Thyroid gland (tissue), 4 donors: ENCODE data around the gene NR1I2. TPM values are rescaled to one million over a fixed set of nuclear protein-coding genes. Genes with fewer than 3 reads are reported as not detected.
A peak's percentile ranks its signal among the peaks of the same experiment; 100 is the strongest.

Experiments
- DNase-seq, 2 donors: peaks; one replicate each; pipeline ENCODE4 v3.0.0-alpha.2; 2019
- H3K27ac ChIP-seq, 3 donors: fragments of 200-600 bp; sonication (generic); 1 replicate in 2 of 3; 2 replicates in 1 of 3; pipeline ENCODE4 v1.5.1; 2016 to 2019; ENCODE audit warnings: mild to moderate bottlenecking in 1 of 3, moderate library complexity in 1 of 3
- H3K27me3 ChIP-seq: fragments of 200-600 bp; sonication (generic); one replicate; pipeline ENCODE4 v1.5.1; 2019
- H3K36me3 ChIP-seq, 2 donors: fragments of 200-600 bp; sonication (generic); one replicate each; pipeline ENCODE4 v1.5.1; 2016 to 2019
- H3K4me1 ChIP-seq, 2 donors: fragments of 200-600 bp; sonication (generic); one replicate each; pipeline ENCODE4 v1.5.1; 2017 to 2019
- H3K4me3 ChIP-seq, 3 donors: fragments of 200-600 bp; sonication (generic); replicated peaks in 1 of 3; 1 replicate in 2 of 3; 2 replicates in 1 of 3; pipeline ENCODE4 v1.5.1; 2016; ENCODE audit warnings: mild to moderate bottlenecking in 1 of 3
- H3K9me3 ChIP-seq: fragments of 200-600 bp; sonication (generic); one replicate; pipeline ENCODE4 v1.5.1; 2017
- CTCF ChIP-seq, 6 experiments: fragments of 200-600 bp in 3 of 6; fragments of 450-650 bp in 3 of 6; sonication (generic) in 3 of 6; IDR thresholded peaks; one replicate each; pipeline ENCODE4 v1.5.1; 2016 to 2019; ENCODE audit warnings: antibody characterized with exemption in 6 of 6, mild to moderate bottlenecking in 2 of 6, inconsistent platforms in 1 of 6, moderate library complexity in 1 of 6
- POLR2A ChIP-seq, 2 donors: fragments of 450-650 bp; IDR thresholded peaks; one replicate each; pipeline ENCODE4 v1.6.1; 2017; ENCODE audit warnings: antibody characterized with exemption in 2 of 2, mild to moderate bottlenecking in 2 of 2, moderate library complexity in 1 of 2
- WGBS, 2 donors: methylation state at CpG; one replicate each; pipeline ENCODE4 v1.1.5; 2017; 5-methylcytosine and 5-hydroxymethylcytosine counted together
- intact Hi-C: fragments of 100-400 bp; cut with DNase I; formaldehyde crosslinking; loops from one replicate; pipeline ENCODE4 v1.15.1; 2023
- total RNA-seq, 4 donors: library from RNA; depleted of rRNA; stranded (reverse); fragments of >200 nt; gene quantifications; one replicate each; pipeline ENCODE4 v1.2.3, GENCODE V29; 2016

The NR1I2 gene
- total RNA-seq, 4 donors from 2014 or later = 0.54 to 0.67 TPM; not detected in 2

GRCh38 chr3:119776304-119776703 is 5.6 kb upstream of the NR1I2 start:
- Histone ChIP-seq H3K9me3 (no peaks in the 10 kb centered on the region), H3K27me3 (no peaks in the 10 kb centered on the region), H3K27ac (no peak overlapping the region), H3K4me3 (no peak overlapping the region), H3K4me1 (no peaks in the 10 kb centered on the region), H3K36me3 (no peaks in the 10 kb centered on the region)
- intact Hi-C loops = no loop called here
- DNase-seq = no peak
- WGBS, 2 donors = 52 to 67% methylated on average over 1 of the region's 1 CpG
- TF ChIP-seq CTCF (IDR thresholded peaks at IDR 0.05) = no peak
- TF ChIP-seq POLR2A (IDR thresholded peaks at IDR 0.05) = no peak

- no peak for DNase-seq
- H3K27ac ChIP-seq = no peak overlapping the region
- no peak overlapping the region for H3K4me3 ChIP-seq
- TF ChIP-seq POLR2A (IDR thresholded peaks at IDR 0.05) = no peak
- no peak for TF ChIP-seq CTCF (IDR thresholded peaks at IDR 0.05)
- H3K27me3 ChIP-seq = no peaks in the 10 kb centered on the region
- no peaks in the 10 kb centered on the region for H3K9me3 ChIP-seq
- H3K4me1 ChIP-seq = no peaks in the 10 kb centered on the region
- no peaks in the 10 kb centered on the region for H3K36me3 ChIP-seq
- WGBS, 2 donors = 98 to 100% methylated on average over 1 of the region's 1 CpG
- intact Hi-C loops = no loop called here
These were observed 3.7 kb upstream of the NR1I2 start for GRCh38 chr3:119778176-119778575.

- Histone ChIP-seq H3K4me3 (no peak overlapping the region), H3K9me3 (no peaks in the 10 kb centered on the region), H3K36me3 (no peaks in the 10 kb centered on the region), H3K4me1 (no peaks in the 10 kb centered on the region), H3K27ac (no peak overlapping the region), H3K27me3 (no peaks in the 10 kb centered on the region)
- no peak for TF ChIP-seq POLR2A (IDR thresholded peaks at IDR 0.05)
- TF ChIP-seq CTCF (IDR thresholded peaks at IDR 0.05) = no peak
- 92 to 93% methylated on average over 2 of the region's 2 CpGs for WGBS, 2 donors
- intact Hi-C loops = no loop called here
- DNase-seq = no peak
These were observed 3.1 kb upstream of the NR1I2 start for GRCh38 chr3:119778811-119779210.

GRCh38 chr3:119779731-119780383 is 2.0 kb upstream of the NR1I2 start:
- H3K36me3 ChIP-seq = no peaks in the 10 kb centered on the region
- H3K27me3 ChIP-seq = no peaks in the 10 kb centered on the region
- intact Hi-C loops = no loop called here
- H3K4me3 ChIP-seq = no peak overlapping the region
- no peaks in the 10 kb centered on the region for H3K9me3 ChIP-seq
- peak; percentile 7 to 36 for DNase-seq
- H3K4me1 ChIP-seq = no peaks in the 10 kb centered on the region
- TF ChIP-seq POLR2A (IDR thresholded peaks at IDR 0.05) = no peak
- TF ChIP-seq CTCF (IDR thresholded peaks at IDR 0.05) = no peak
- no peak overlapping the region for H3K27ac ChIP-seq
- 63 to 76% methylated on average over 2 of the region's 2 CpGs for WGBS, 2 donors

- H3K4me3 ChIP-seq = no peak overlapping the region
- H3K27me3 ChIP-seq = no peaks in the 10 kb centered on the region
- H3K4me1 ChIP-seq = no peaks in the 10 kb centered on the region
- 100% methylated on average over 1 of the region's 1 CpG; no CpG with 5 or more reads in 1 of the 2 donors for WGBS, 2 donors
- H3K27ac ChIP-seq = no peak overlapping the region
- H3K9me3 ChIP-seq = no peaks in the 10 kb centered on the region
- no peak for DNase-seq
- no peaks in the 10 kb centered on the region for H3K36me3 ChIP-seq
- intact Hi-C loops = no loop called here
- no peak for TF ChIP-seq CTCF (IDR thresholded peaks at IDR 0.05)
- no peak for TF ChIP-seq POLR2A (IDR thresholded peaks at IDR 0.05)
These were observed 559 bp downstream of the NR1I2 start for GRCh38 chr3:119782460-119782859.
